K562 (cell line): ENCODE results near the gene RNF43. TPM values are rescaled to one million over a fixed set of nuclear protein-coding genes. Genes with fewer than 3 reads are reported as not detected.
A peak's percentile ranks its signal among the peaks of the same experiment; 100 is the strongest.

Source experiments
- ATAC-seq: fragments of 200-7000 bp; cut with Tn5 transposase; 3 replicates; pipeline ENCODE4 v1.9.1; 2020; ENCODE audit warnings: moderate library complexity
- BruUV-seq: library from RNA; stranded (reverse); fragments of 400-500 nt; replicated peaks from 2 replicates; lab custom pipeline; 2021; lab: Mats Ljungman, UMichigan
- CTCF ChIA-PET: fragments of 300-600 bp; formaldehyde crosslinking; extraction: SDS; loops from one replicate; lab custom pipeline; 2021; ENCODE audit warnings: low intra/inter-chr PET ratio; lab: Yijun Ruan, JAX
- POLR2A ChIA-PET: fragments of 300-600, 350-650 bp; sonication (Branson Sonifier 250); formaldehyde crosslinking; extraction: SDS; loops from one replicate; lab custom pipeline; 2021; ENCODE audit warnings: antibody characterized with exemption, inconsistent platforms; lab: Yijun Ruan, JAX
- DNase-seq, 4 experiments: peaks; one replicate each; pipeline versions ENCODE4 v3.0.0 to v3.0.0-alpha.2; 2011 to 2018; ENCODE audit warnings: low spot score in 3 of 4, mixed read lengths in 3 of 4; ENCODE audit errors: extremely low read depth in 1 of 4
- FAIRE-seq: peaks from 2 replicates; lab custom pipeline; 2011; peaks lifted over from hg19 to GRCh38; lab: Jason Lieb, UNC
- H2AFZ ChIP-seq: 2 replicates; pipeline ENCODE4 v1.6.0; 2011; ENCODE audit warnings: low read depth, low read length, control low read depth, inconsistent platforms
- H3K27ac ChIP-seq: fragments of 200-600 bp; 3 replicates; pipeline ENCODE4 v1.8.0; 2011; ENCODE audit warnings: low read depth, mild to moderate bottlenecking, control low read depth, inconsistent platforms, low read length, moderate library complexity, mixed read lengths; ENCODE audit errors: extremely low read depth
- H3K27me3 ChIP-seq, 2 experiments: fragments of 300-600 bp in 1 of 2; 2 replicates in 1 of 2; 3 replicates in 1 of 2; pipeline versions ENCODE4 v1.6.0 to v1.8.0; 2011; ENCODE audit warnings: inconsistent platforms in 2 of 2, low read length in 2 of 2, mild to moderate bottlenecking in 1 of 2, mixed read lengths in 1 of 2, moderate library complexity in 1 of 2; ENCODE audit not compliant: control insufficient read depth in 2 of 2, insufficient read depth in 2 of 2
- H3K36me3 ChIP-seq: fragments of 300-600 bp; 3 replicates; pipeline ENCODE4 v1.8.0; 2011; ENCODE audit warnings: mild to moderate bottlenecking, low read length, inconsistent platforms; ENCODE audit not compliant: control insufficient read depth, insufficient read depth
- H3K4me1 ChIP-seq, 2 experiments: fragments of 200-600 bp in 1 of 2; replicated peaks in 1 of 2; 2 replicates in 1 of 2; 3 replicates in 1 of 2; pipeline versions ENCODE4 v1.5.1 to v1.8.0; 2011; ENCODE audit warnings: inconsistent platforms in 2 of 2, low read length in 2 of 2, mild to moderate bottlenecking in 1 of 2, mixed read lengths in 1 of 2, moderate library complexity in 1 of 2; ENCODE audit not compliant: control insufficient read depth in 2 of 2, insufficient read depth in 2 of 2
- H3K4me2 ChIP-seq: 2 replicates; pipeline ENCODE4 v1.6.1; 2011; ENCODE audit warnings: low read length, control low read depth, inconsistent platforms, mixed read lengths; ENCODE audit not compliant: insufficient read depth
- H3K4me3 ChIP-seq: fragments of 200-600 bp; sonication (generic), shearing (Covaris generic); 2 replicates; pipeline ENCODE4 v1.5.1; 2016; ENCODE audit warnings: control low read depth, inconsistent platforms
- H3K79me2 ChIP-seq: fragments of 200-600 bp; 3 replicates; pipeline ENCODE4 v1.8.0; 2011; ENCODE audit warnings: low read length, inconsistent platforms; ENCODE audit not compliant: control insufficient read depth, insufficient read depth
- H3K9ac ChIP-seq, 2 experiments: 2 replicates each; pipeline versions ENCODE4 v1.6.0 to v1.6.1; 2011; ENCODE audit warnings: low read depth in 2 of 2, low read length in 2 of 2, control low read depth in 1 of 2, inconsistent platforms in 1 of 2, mild to moderate bottlenecking in 1 of 2, mixed read lengths in 1 of 2; ENCODE audit not compliant: insufficient read depth in 1 of 2
- H3K9me1 ChIP-seq: one replicate; pipeline ENCODE4 v1.6.0; 2011; ENCODE audit warnings: inconsistent platforms, mild to moderate bottlenecking, low read length, moderate library complexity; ENCODE audit not compliant: control insufficient read depth, insufficient read depth
- H3K9me3 ChIP-seq: replicated peaks from 2 replicates; pipeline ENCODE4 v1.5.1; 2011; ENCODE audit warnings: low read depth, low read length, inconsistent platforms; ENCODE audit not compliant: control insufficient read depth, insufficient read depth
- H4K20me1 ChIP-seq: replicated peaks from 2 replicates; pipeline ENCODE4 v1.6.1; 2011; ENCODE audit warnings: low read length, inconsistent platforms, mixed read lengths; ENCODE audit not compliant: control insufficient read depth, insufficient read depth
- BCLAF1 ChIP-seq, 2 experiments: fragments of 450-650 bp in 1 of 2; IDR thresholded peaks; 2 replicates each; pipeline ENCODE4 v1.6.1; 2011 to 2017; ENCODE audit warnings: low read depth in 2 of 2, antibody characterized with exemption in 1 of 2, borderline replicate concordance in 1 of 2, low read length in 1 of 2, mild to moderate bottlenecking in 1 of 2, mixed read lengths in 1 of 2; ENCODE audit not compliant: control insufficient read depth in 1 of 2
- CREB3 ChIP-seq: fragments of 450-650 bp; conservative IDR thresholded peaks from 2 replicates; pipeline ENCODE4 v1.6.1; 2016; ENCODE audit warnings: missing genetic modification characterization, low read depth, mild to moderate bottlenecking, missing compliant biosample characterization, moderate library complexity
- FOXK2 ChIP-seq, 2 experiments: fragments of 450-650 bp; IDR thresholded peaks in 1 of 2; conservative IDR thresholded peaks in 1 of 2; 2 replicates each; pipeline ENCODE4 v1.6.1; 2016; ENCODE audit warnings: low read depth in 2 of 2, mild to moderate bottlenecking in 1 of 2
- FOXM1 ChIP-seq, 2 experiments: fragments of 450-650 bp in 1 of 2; sonication (generic) in 1 of 2; formaldehyde crosslinking in 1 of 2; IDR thresholded peaks; 2 replicates each; pipeline versions ENCODE4 v1.6.1 to v1.9.0; 2017 to 2022; ENCODE audit warnings: low read depth in 2 of 2, mild to moderate bottlenecking in 2 of 2, missing genetic modification reagents in 1 of 2, moderate library complexity in 1 of 2
- MEF2D ChIP-seq: conservative IDR thresholded peaks from 2 replicates; pipeline ENCODE4 v1.6.1; 2016; ENCODE audit warnings: low read depth, missing genetic modification characterization, missing compliant biosample characterization
- ZNF57 ChIP-seq: fragments of 450-650 bp; formaldehyde crosslinking; IDR thresholded peaks from 2 replicates; pipeline ENCODE4 v1.4.0; 2020; ENCODE audit warnings: mild to moderate bottlenecking, moderate library complexity
- WGBS: fragments of 100-300 bp; shearing (Covaris generic); methylation state at CpG from one replicate; pipeline ENCODE4 v1.1.6; 2016; ENCODE audit warnings: low coverage, mixed read lengths; ENCODE audit not compliant: insufficient coverage; ENCODE audit errors: missing lambda C conversion rate; 5-methylcytosine and 5-hydroxymethylcytosine counted together
- in situ Hi-C: fragments of 300-500 bp; cut with MboI; formaldehyde crosslinking; loops from 4 replicates; pipeline ENCODE4 v1.15.0; 2018; ENCODE audit warnings: inconsistent platforms, mixed read lengths
- intact Hi-C: fragments of 100-400 bp; cut with micrococcal nuclease; formaldehyde crosslinking; loops from 2 replicates; pipeline ENCODE4 v1.14.2; 2022
- polyA plus RNA-seq, 8 experiments: library from polyadenylated mRNA; depleted of rRNA in 4 of 8; stranded (reverse) in 5 of 8; unstranded in 3 of 8; fragments of >200 nt; fragmentation: Nextera tagmentation in 2 of 8; fragmentation: Illumina TruSeq in 1 of 8; extraction: Ambion mirVana in 2 of 8; extraction: Trizol in 1 of 8; gene quantifications; 2 replicates each; pipeline versions ENCODE4 v1.2.1 to v1.2.3, GENCODE V29; 2011 to 2014; ENCODE audit warnings: inconsistent platforms in 1 of 8, missing spikeins in 1 of 8
- total RNA-seq, 7 experiments: library from RNA; depleted of rRNA in 6 of 7; stranded (reverse); fragments of >200 nt in 6 of 7; fragmentation: Illumina TruSeq in 2 of 7; extraction: Trizol in 2 of 7; gene quantifications; 2 replicates each; pipeline versions ENCODE4 v1.2.1 to v1.2.3, GENCODE V29; 2011 to 2021; ENCODE audit warnings: low replicate concordance in 1 of 7

The RNF43 gene
- total and polyA plus RNA-seq, 9 of the 15 experiments (the other 6 are each of a cell fraction or from before 2014, with no cell fraction given), result 0.29 to 2.7 (median 1.4) TPM

GRCh38 chr17:58369214-58370031 lies 47.9 kb downstream of the RNF43 start:
- BruUV-seq, result no TSS peak
- H3K9me3 ChIP-seq, result no peaks in the 10 kb centered on the region

GRCh38 chr17:58368860-58369213 lies 48.5 kb downstream of the RNF43 start:
- no TSS peak for BruUV-seq
- Histone ChIP-seq H3K27ac (no peak overlapping the region), H3K9me1 (no peaks in the 10 kb centered on the region), H3K4me1 (peaks cover 24 to 36% of the 10 kb centered on the region in 2 experiments), H3K27me3 (no peaks in the 10 kb centered on the region), H2AFZ (no peak overlapping the region), H3K36me3 (no peaks in the 10 kb centered on the region), H3K9me3 (no peaks in the 10 kb centered on the region), H3K9ac (no peak overlapping the region), H3K79me2 (no peaks in the 10 kb centered on the region), H3K4me2 (no peak overlapping the region), H3K4me3 (no peak overlapping the region), H4K20me1 (no peaks in the 10 kb centered on the region)
- CTCF ChIA-PET, result no interaction called here
- peak in 1 of 2 experiments; percentile 15; a peak in 1 of 4 replicates for TF ChIP-seq FOXK2 (conservative IDR thresholded peaks at IDR 0.05 in 1 of 2, IDR thresholded peaks at IDR 0.05 in 1 of 2; ENCODE audit: low read depth in 2 of 2)
- TF ChIP-seq BCLAF1 (IDR thresholded peaks at IDR 0.05; ENCODE audit: borderline replicate concordance in 1 of 2, control insufficient read depth in 1 of 2, low read depth in 2 of 2, low read length in 1 of 2), result no peak
- no peak for TF ChIP-seq CREB3 (tag)
- FAIRE-seq, result no peak
- in situ Hi-C loops, result no loop called here
- POLR2A ChIA-PET, result interaction anchor here (0.9 to 4.4 kb wide), 6 partner anchors 11 to 46 kb away, joined by 3 to 23 read pairs (median 4); no protein-coding TSS in a partner anchor
- 89% methylated on average over 3 of the region's 3 CpGs for WGBS
- no peak for ATAC-seq
- intact Hi-C loops, result no loop called here
- no peak for DNase-seq

More at GRCh38 chr17:58369214-58370031, 47.9 kb downstream of the RNF43 start:
- Histone ChIP-seq H3K79me2 (no peaks in the 10 kb centered on the region), H3K4me3 (no peak overlapping the region), H3K9me1 (no peaks in the 10 kb centered on the region), H3K27ac (no peak overlapping the region), H4K20me1 (no peaks in the 10 kb centered on the region), H3K4me1 (peaks cover 18 to 30% of the 10 kb centered on the region in 2 experiments), H2AFZ (peak overlapping the region; percentile 33), H3K36me3 (no peaks in the 10 kb centered on the region), H3K27me3 (no peaks in the 10 kb centered on the region), H3K4me2 (no peak overlapping the region), H3K9ac (peak overlapping the region in 1 of 2 experiments; percentile 21; a peak in 1 of 4 replicates)
- in situ Hi-C loops (no loop called here), intact Hi-C loops (no loop called here)
- no peak for FAIRE-seq
- TF ChIP-seq FOXM1 (IDR thresholded peaks at IDR 0.05; ENCODE audit: low read depth) (no peak), FOXM1 (CRISPR knock-in tag; IDR thresholded peaks at IDR 0.05; ENCODE audit: low read depth) (no peak), FOXK2 (conservative IDR thresholded peaks at IDR 0.05 in 1 of 2, IDR thresholded peaks at IDR 0.05 in 1 of 2; ENCODE audit: low read depth in 2 of 2) (0 out of 4 replicates have a peak, but pooled peaks of 1 of the 2 experiments have one; percentile 6), MEF2D (no peak), ZNF57 (no peak)
- no peak for ATAC-seq
- no peak for DNase-seq
- ChIA-PET POLR2A (interaction anchor here (0.8 to 4.4 kb wide), 8 partner anchors 11 to 46 kb away, joined by 3 to 23 read pairs (median 4); no protein-coding TSS in a partner anchor), CTCF (no interaction called here)
- 47% methylated on average over 5 of the region's 5 CpGs for whole genome bisulfite sequencing
